ENCODE results near the gene RCBTB1. TPM values are rescaled to one million over a fixed set of nuclear protein-coding genes. Genes with fewer than 3 reads are reported as not detected.
"Not testable (repeated sequence)": the region's sequence is repeated elsewhere in the genome, so short reads cannot be mapped to it uniquely, and the experiment has no call there.

The RCBTB1 gene
- total RNA-seq, 2 donors from 2014 or later, result 22.6 to 22.7 TPM

- Histone ChIP-seq H3K27ac (no peak overlapping the region), H3K4me1 (ENCODE audit: control insufficient read depth in 1 of 2, low read depth in 2 of 2) (no peaks in the 10 kb centered on the region), H3K4me3 (no peak overlapping the region), H3K27me3 (replicated peaks; ENCODE audit: insufficient read depth) (no peaks in the 10 kb centered on the region), H3K36me3 (no peaks in the 10 kb centered on the region), H3K9me3 (no peaks in the 10 kb centered on the region)
- no peak for DNase-seq (ENCODE audit: low spot score)
- ATAC-seq (ENCODE audit: insufficient number of reproducible peaks, low FRiP score, low read depth), result no peak
- TF ChIP-seq CTCF (IDR thresholded peaks at IDR 0.05), result no peak
Observed at GRCh38 chr13:49610176-49610575, 24.8 kb upstream of the RCBTB1 start.

GRCh38 chr13:49608651-49609331 lies 23.4 kb upstream of the RCBTB1 start:
- no peaks in the 10 kb centered on the region for H3K36me3 ChIP-seq
- DNase-seq (ENCODE audit: low spot score) (no peak), ATAC-seq (ENCODE audit: insufficient number of reproducible peaks, low FRiP score, low read depth) (no peak)
- no peak overlapping the region for H3K27ac ChIP-seq
- TF ChIP-seq CTCF (IDR thresholded peaks at IDR 0.05), result no peak
- H3K4me3 ChIP-seq, result no peak overlapping the region
- no peaks in the 10 kb centered on the region for H3K9me3 ChIP-seq
- no peaks in the 10 kb centered on the region for H3K27me3 ChIP-seq (replicated peaks; ENCODE audit: insufficient read depth)
- H3K4me1 ChIP-seq (ENCODE audit: control insufficient read depth in 1 of 2, low read depth in 2 of 2), result no peaks in the 10 kb centered on the region

GRCh38 chr13:49607761-49608160 lies 22.4 kb upstream of the RCBTB1 start:
- DNase-seq (ENCODE audit: low spot score), result no peak
- Histone ChIP-seq H3K27me3 (replicated peaks; ENCODE audit: insufficient read depth) (no peaks in the 10 kb centered on the region), H3K4me3 (no peak overlapping the region), H3K27ac (no peak overlapping the region), H3K9me3 (no peaks in the 10 kb centered on the region), H3K36me3 (no peaks in the 10 kb centered on the region), H3K4me1 (ENCODE audit: control insufficient read depth in 1 of 2, low read depth in 2 of 2) (no peaks in the 10 kb centered on the region)
- TF ChIP-seq CTCF (IDR thresholded peaks at IDR 0.05), result no peak
- ATAC-seq (ENCODE audit: insufficient number of reproducible peaks, low FRiP score, low read depth), result no peak

GRCh38 chr13:49606747-49607648 lies 21.6 kb upstream of the RCBTB1 start:
- Histone ChIP-seq H3K27me3 (replicated peaks; ENCODE audit: insufficient read depth) (no peaks in the 10 kb centered on the region), H3K9me3 (no peaks in the 10 kb centered on the region), H3K4me3 (peak overlapping the region; percentile 64), H3K36me3 (no peaks in the 10 kb centered on the region), H3K27ac (no peak overlapping the region), H3K4me1 (ENCODE audit: control insufficient read depth in 1 of 2, low read depth in 2 of 2) (no peaks in the 10 kb centered on the region)
- peak; percentile 89 for ATAC-seq (ENCODE audit: insufficient number of reproducible peaks, low FRiP score, low read depth)
- TF ChIP-seq CTCF (IDR thresholded peaks at IDR 0.05), result peak; percentile 66
- DNase-seq (ENCODE audit: low spot score), result peak; percentile 58

- ATAC-seq (ENCODE audit: insufficient number of reproducible peaks, low FRiP score, low read depth), result no peak
- no peaks in the 10 kb centered on the region for H3K36me3 ChIP-seq
Observed at GRCh38 chr13:49604570-49604969, 19.2 kb upstream of the RCBTB1 start.

GRCh38 chr13:49602615-49603014 lies 17.3 kb upstream of the RCBTB1 start:
- H3K4me3 ChIP-seq; ATAC-seq (ENCODE audit: insufficient number of reproducible peaks, low FRiP score, low read depth); H3K27ac ChIP-seq; H3K27me3 ChIP-seq (replicated peaks; ENCODE audit: insufficient read depth); H3K36me3 ChIP-seq; H3K9me3 ChIP-seq; DNase-seq (ENCODE audit: low spot score); H3K4me1 ChIP-seq (ENCODE audit: control insufficient read depth in 1 of 2, low read depth in 2 of 2): not testable (repeated sequence)

More at GRCh38 chr13:49604570-49604969, 19.2 kb upstream of the RCBTB1 start:
- no peak for DNase-seq (ENCODE audit: low spot score)
- no peak for TF ChIP-seq CTCF (IDR thresholded peaks at IDR 0.05)
- H3K9me3 ChIP-seq, result no peaks in the 10 kb centered on the region
- no peaks in the 10 kb centered on the region for H3K4me1 ChIP-seq (ENCODE audit: control insufficient read depth in 1 of 2, low read depth in 2 of 2)
- no peak overlapping the region for H3K27ac ChIP-seq
- H3K4me3 ChIP-seq, result no peak overlapping the region
- no peaks in the 10 kb centered on the region for H3K27me3 ChIP-seq (replicated peaks; ENCODE audit: insufficient read depth)

Data from thoracic aorta (tissue), 2 donors.